GM18873 (cell line): Measurements from ENCODE around the gene MARCHF4.
"Not testable (repeated sequence)": the region's sequence is repeated elsewhere in the genome, so short reads cannot be mapped to it uniquely, and the experiment has no call there.

Source experiments
- ATAC-seq: cut with Tn5 transposase; IDR thresholded peaks from one replicate; pipeline ENCODE4 v1.9.1; 2021; ENCODE audit warnings: mild to moderate bottlenecking, moderate library complexity, moderate number of reproducible peaks; ENCODE audit not compliant: unreplicated experiment, low FRiP score

The MARCHF4 gene

GRCh38 chr2:216392018-216392562 is 19.8 kb upstream of the MARCHF4 start:
- no peak for ATAC-seq

- no peak for ATAC-seq
Observed at GRCh38 chr2:216391401-216391800, 19.1 kb upstream of the MARCHF4 start.

- no peak for ATAC-seq
Observed at GRCh38 chr2:216389570-216389969, 17.3 kb upstream of the MARCHF4 start.

GRCh38 chr2:216388046-216388884 is 16.0 kb upstream of the MARCHF4 start:
- ATAC-seq, result no peak

- no peak for ATAC-seq
Observed at GRCh38 chr2:216387262-216387661, 15.0 kb upstream of the MARCHF4 start.

- ATAC-seq, result no peak
Observed at GRCh38 chr2:216385478-216385877, 13.2 kb upstream of the MARCHF4 start.

- not testable (repeated sequence) for ATAC-seq
Observed at GRCh38 chr2:216384409-216384808, 12.1 kb upstream of the MARCHF4 start.

- no peak for ATAC-seq
Observed at GRCh38 chr2:216379977-216380376, 7.7 kb upstream of the MARCHF4 start.

- ATAC-seq, result no peak
Observed at GRCh38 chr2:216375286-216375685, 3.0 kb upstream of the MARCHF4 start.

- ATAC-seq, result no peak
Observed at GRCh38 chr2:216373896-216374295, 1.6 kb upstream of the MARCHF4 start.

- ATAC-seq, result no peak
Observed at GRCh38 chr2:216372761-216373291, 543 bp upstream of the MARCHF4 start.

- ATAC-seq, result no peak
Observed at GRCh38 chr2:216370961-216371712, 1.1 kb downstream of the MARCHF4 start.

- ATAC-seq, result no peak
Observed at GRCh38 chr2:216369821-216370220, 2.5 kb downstream of the MARCHF4 start.

- no peak for ATAC-seq
Observed at GRCh38 chr2:216366777-216367471, 5.4 kb downstream of the MARCHF4 start.

- ATAC-seq, result no peak
Observed at GRCh38 chr2:216365518-216365917, 6.8 kb downstream of the MARCHF4 start.

GRCh38 chr2:216363221-216363620 is 9.1 kb downstream of the MARCHF4 start:
- no peak for ATAC-seq

GRCh38 chr2:216362730-216363129 is 9.6 kb downstream of the MARCHF4 start:
- no peak for ATAC-seq

- no peak for ATAC-seq
Observed at GRCh38 chr2:216355711-216356110, 16.6 kb downstream of the MARCHF4 start.

- ATAC-seq, result no peak
Observed at GRCh38 chr2:216354306-216354705, 18.0 kb downstream of the MARCHF4 start.

GRCh38 chr2:216352653-216353270 is 19.5 kb downstream of the MARCHF4 start:
- no peak for ATAC-seq
